K562 (cell line): Measurements from ENCODE around the gene BCAN. TPM values are rescaled to one million over a fixed set of nuclear protein-coding genes. Genes with fewer than 3 reads are reported as not detected.

ENCODE experiments used
- ATAC-seq: fragments of 200-7000 bp; cut with Tn5 transposase; 3 replicates; pipeline ENCODE4 v1.9.1; 2020; ENCODE audit warnings: moderate library complexity
- BruUV-seq: library from RNA; stranded (reverse); fragments of 400-500 nt; replicated peaks from 2 replicates; lab custom pipeline; 2021; lab: Mats Ljungman, UMichigan
- CTCF ChIA-PET: fragments of 300-600 bp; formaldehyde crosslinking; extraction: SDS; loops from one replicate; lab custom pipeline; 2021; ENCODE audit warnings: low intra/inter-chr PET ratio; lab: Yijun Ruan, JAX
- POLR2A ChIA-PET: fragments of 300-600, 350-650 bp; sonication (Branson Sonifier 250); formaldehyde crosslinking; extraction: SDS; loops from one replicate; lab custom pipeline; 2021; ENCODE audit warnings: antibody characterized with exemption, inconsistent platforms; lab: Yijun Ruan, JAX
- DNase-seq, 4 experiments: peaks; one replicate each; pipeline versions ENCODE4 v3.0.0 to v3.0.0-alpha.2; 2011 to 2018; ENCODE audit warnings: low spot score in 3 of 4, mixed read lengths in 3 of 4; ENCODE audit errors: extremely low read depth in 1 of 4
- FAIRE-seq: peaks from 2 replicates; lab custom pipeline; 2011; peaks lifted over from hg19 to GRCh38; lab: Jason Lieb, UNC
- H2AFZ ChIP-seq: 2 replicates; pipeline ENCODE4 v1.6.0; 2011; ENCODE audit warnings: low read depth, low read length, control low read depth, inconsistent platforms
- H3K27ac ChIP-seq: fragments of 200-600 bp; 3 replicates; pipeline ENCODE4 v1.8.0; 2011; ENCODE audit warnings: low read depth, mild to moderate bottlenecking, control low read depth, inconsistent platforms, low read length, moderate library complexity, mixed read lengths; ENCODE audit errors: extremely low read depth
- H3K27me3 ChIP-seq, 2 experiments: fragments of 300-600 bp in 1 of 2; 2 replicates in 1 of 2; 3 replicates in 1 of 2; pipeline versions ENCODE4 v1.6.0 to v1.8.0; 2011; ENCODE audit warnings: inconsistent platforms in 2 of 2, low read length in 2 of 2, mild to moderate bottlenecking in 1 of 2, mixed read lengths in 1 of 2, moderate library complexity in 1 of 2; ENCODE audit not compliant: control insufficient read depth in 2 of 2, insufficient read depth in 2 of 2
- H3K36me3 ChIP-seq: fragments of 300-600 bp; 3 replicates; pipeline ENCODE4 v1.8.0; 2011; ENCODE audit warnings: mild to moderate bottlenecking, low read length, inconsistent platforms; ENCODE audit not compliant: control insufficient read depth, insufficient read depth
- H3K4me1 ChIP-seq, 2 experiments: fragments of 200-600 bp in 1 of 2; replicated peaks in 1 of 2; 2 replicates in 1 of 2; 3 replicates in 1 of 2; pipeline versions ENCODE4 v1.5.1 to v1.8.0; 2011; ENCODE audit warnings: inconsistent platforms in 2 of 2, low read length in 2 of 2, mild to moderate bottlenecking in 1 of 2, mixed read lengths in 1 of 2, moderate library complexity in 1 of 2; ENCODE audit not compliant: control insufficient read depth in 2 of 2, insufficient read depth in 2 of 2
- H3K4me2 ChIP-seq: 2 replicates; pipeline ENCODE4 v1.6.1; 2011; ENCODE audit warnings: low read length, control low read depth, inconsistent platforms, mixed read lengths; ENCODE audit not compliant: insufficient read depth
- H3K4me3 ChIP-seq: fragments of 200-600 bp; sonication (generic), shearing (Covaris generic); 2 replicates; pipeline ENCODE4 v1.5.1; 2016; ENCODE audit warnings: control low read depth, inconsistent platforms
- H3K79me2 ChIP-seq: fragments of 200-600 bp; 3 replicates; pipeline ENCODE4 v1.8.0; 2011; ENCODE audit warnings: low read length, inconsistent platforms; ENCODE audit not compliant: control insufficient read depth, insufficient read depth
- H3K9ac ChIP-seq, 2 experiments: 2 replicates each; pipeline versions ENCODE4 v1.6.0 to v1.6.1; 2011; ENCODE audit warnings: low read depth in 2 of 2, low read length in 2 of 2, control low read depth in 1 of 2, inconsistent platforms in 1 of 2, mild to moderate bottlenecking in 1 of 2, mixed read lengths in 1 of 2; ENCODE audit not compliant: insufficient read depth in 1 of 2
- H3K9me1 ChIP-seq: one replicate; pipeline ENCODE4 v1.6.0; 2011; ENCODE audit warnings: inconsistent platforms, mild to moderate bottlenecking, low read length, moderate library complexity; ENCODE audit not compliant: control insufficient read depth, insufficient read depth
- H3K9me3 ChIP-seq: replicated peaks from 2 replicates; pipeline ENCODE4 v1.5.1; 2011; ENCODE audit warnings: low read depth, low read length, inconsistent platforms; ENCODE audit not compliant: control insufficient read depth, insufficient read depth
- H4K20me1 ChIP-seq: replicated peaks from 2 replicates; pipeline ENCODE4 v1.6.1; 2011; ENCODE audit warnings: low read length, inconsistent platforms, mixed read lengths; ENCODE audit not compliant: control insufficient read depth, insufficient read depth
- BDP1 ChIP-seq: IDR thresholded peaks from 3 replicates; pipeline ENCODE4 v1.6.1; 2011; ENCODE audit not compliant: insufficient read length, insufficient read depth
- CCAR2 ChIP-seq: fragments of 200-400 bp; formaldehyde crosslinking; IDR thresholded peaks from 2 replicates; pipeline ENCODE4 v1.6.1; 2017; ENCODE audit warnings: mild to moderate bottlenecking, low read depth, low read length
- HINFP ChIP-seq: fragments of 450-650 bp; conservative IDR thresholded peaks from 2 replicates; pipeline ENCODE4 v1.6.1; 2016; ENCODE audit warnings: missing genetic modification characterization, low read depth, mild to moderate bottlenecking, control low read depth, missing compliant biosample characterization
- RBM22 ChIP-seq: fragments of 200-400 bp; formaldehyde crosslinking; IDR thresholded peaks from 2 replicates; pipeline ENCODE4 v1.6.1; 2018; ENCODE audit warnings: low read length, low read depth; ENCODE audit not compliant: poor library complexity, severe bottlenecking
- RBM34 ChIP-seq: fragments of 200-400 bp; formaldehyde crosslinking; IDR thresholded peaks from 2 replicates; pipeline ENCODE4 v1.6.1; 2018; ENCODE audit warnings: low read length, borderline replicate concordance; ENCODE audit not compliant: insufficient read depth
- RNF2 ChIP-seq: sonication (generic); IDR thresholded peaks from 2 replicates; pipeline ENCODE4 v1.6.1; 2016
- ZMIZ1 ChIP-seq, 2 experiments: fragments of 150-350 bp in 1 of 2; IDR thresholded peaks; 2 replicates each; pipeline ENCODE4 v1.6.1; 2012 to 2016; ENCODE audit warnings: low read depth in 2 of 2, low read length in 2 of 2, mild to moderate bottlenecking in 1 of 2, moderate library complexity in 1 of 2
- ZNF354B ChIP-seq: fragments of 250-450 bp; sonication (Bioruptor Pico); IDR thresholded peaks from 2 replicates; pipeline ENCODE4 v1.4.0; 2020
- WGBS: fragments of 100-300 bp; shearing (Covaris generic); methylation state at CpG from one replicate; pipeline ENCODE4 v1.1.6; 2016; ENCODE audit warnings: low coverage, mixed read lengths; ENCODE audit not compliant: insufficient coverage; ENCODE audit errors: missing lambda C conversion rate; 5-methylcytosine and 5-hydroxymethylcytosine counted together
- in situ Hi-C: fragments of 300-500 bp; cut with MboI; formaldehyde crosslinking; loops from 4 replicates; pipeline ENCODE4 v1.15.0; 2018; ENCODE audit warnings: inconsistent platforms, mixed read lengths
- intact Hi-C: fragments of 100-400 bp; cut with micrococcal nuclease; formaldehyde crosslinking; loops from 2 replicates; pipeline ENCODE4 v1.14.2; 2022
- polyA plus RNA-seq, 8 experiments: library from polyadenylated mRNA; depleted of rRNA in 4 of 8; stranded (reverse) in 5 of 8; unstranded in 3 of 8; fragments of >200 nt; fragmentation: Nextera tagmentation in 2 of 8; fragmentation: Illumina TruSeq in 1 of 8; extraction: Ambion mirVana in 2 of 8; extraction: Trizol in 1 of 8; gene quantifications; 2 replicates each; pipeline versions ENCODE4 v1.2.1 to v1.2.3, GENCODE V29; 2011 to 2014; ENCODE audit warnings: inconsistent platforms in 1 of 8, missing spikeins in 1 of 8
- total RNA-seq, 7 experiments: library from RNA; depleted of rRNA in 6 of 7; stranded (reverse); fragments of >200 nt in 6 of 7; fragmentation: Illumina TruSeq in 2 of 7; extraction: Trizol in 2 of 7; gene quantifications; 2 replicates each; pipeline versions ENCODE4 v1.2.1 to v1.2.3, GENCODE V29; 2011 to 2021; ENCODE audit warnings: low replicate concordance in 1 of 7
- TF ChIP-seq, protein P1 (sequence below): fragments of 250-450 bp; sonication (Bioruptor Pico); IDR thresholded peaks from 2 replicates; pipeline ENCODE4 v1.6.1; 2021; ENCODE audit warnings: mild to moderate bottlenecking

The BCAN gene
- total and polyA plus RNA-seq, 9 of the 15 experiments (the other 6 are each of a cell fraction or from before 2014, with no cell fraction given), result 0.04 to 0.33 (median 0.14) TPM; not detected in 5

GRCh38 chr1:156704166-156704711 lies 62.3 kb downstream of the BCAN start:
- CTCF ChIA-PET, result interaction anchor here (1.4 to 4.4 kb wide), 2 partner anchors 15 to 76 kb away, joined by 4 to 64 read pairs; no protein-coding TSS in a partner anchor
- Histone ChIP-seq H3K79me2 (no peaks in the 10 kb centered on the region), H3K4me1 (peaks cover 15 to 36% of the 10 kb centered on the region in 2 experiments; a peak in 4 of 5 replicates), H3K9ac (peak overlapping the region in 1 of 2 experiments; percentile 54; a peak in 1 of 4 replicates), H3K4me2 (no peak overlapping the region), H4K20me1 (no peaks in the 10 kb centered on the region), H3K36me3 (no peaks in the 10 kb centered on the region), H3K9me1 (no peaks in the 10 kb centered on the region), H3K27ac (no peak overlapping the region), H3K27me3 (no peaks in the 10 kb centered on the region), H3K9me3 (no peaks in the 10 kb centered on the region), H3K4me3 (no peak overlapping the region), H2AFZ (no peak overlapping the region)
- no TSS peak for BruUV-seq
- intact Hi-C loops (no loop called here), in situ Hi-C loops (no loop called here)
- DNase-seq, result no peak
- no peak for FAIRE-seq
- no peak for ATAC-seq
- TF ChIP-seq BDP1, result no peak
- no peak for TF ChIP-seq RBM34
- no peak for TF ChIP-seq ZMIZ1 (IDR thresholded peaks at IDR 0.05; ENCODE audit: low read depth in 2 of 2, low read length in 2 of 2)
- TF ChIP-seq RBM22, result no peak
- no peak for TF ChIP-seq HINFP (tag)
- TF ChIP-seq, protein P1, sequence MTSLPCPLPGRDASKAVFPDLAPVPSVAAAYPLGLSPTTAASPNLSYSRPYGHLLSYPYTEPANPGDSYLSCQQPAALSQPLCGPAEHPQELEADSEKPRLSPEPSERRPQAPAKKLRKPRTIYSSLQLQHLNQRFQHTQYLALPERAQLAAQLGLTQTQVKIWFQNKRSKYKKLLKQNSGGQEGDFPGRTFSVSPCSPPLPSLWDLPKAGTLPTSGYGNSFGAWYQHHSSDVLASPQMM, result no peak
- no peak for TF ChIP-seq RNF2
- no peak for TF ChIP-seq ZNF354B (CRISPR knock-in tag)
- no peak for TF ChIP-seq CCAR2
- WGBS, result 57% methylated on average over 7 of the region's 10 CpGs
- POLR2A ChIA-PET, result interaction anchor here (1.0 to 1.6 kb wide), 2 partner anchors 15 to 42 kb away, joined by 3 to 10 read pairs; no protein-coding TSS in a partner anchor
